Activated T-helper 9 cell treated with anti-CD3 and anti-CD28 coated beads, Interleukin-2, amount 50 U/mL, for 16 hours (primary cell): ENCODE measurements around the gene SUZ12.
A peak's percentile ranks its signal among the peaks of the same experiment; 100 is the strongest.
"Not testable (repeated sequence)": the region's sequence is repeated elsewhere in the genome, so short reads cannot be mapped to it uniquely, and the experiment has no call there.

Experiments
- DNase-seq: peaks from one replicate; pipeline ENCODE4 v3.0.0-alpha.2; 2020; ENCODE audit warnings: low read depth

Gene SUZ12

DNA sequence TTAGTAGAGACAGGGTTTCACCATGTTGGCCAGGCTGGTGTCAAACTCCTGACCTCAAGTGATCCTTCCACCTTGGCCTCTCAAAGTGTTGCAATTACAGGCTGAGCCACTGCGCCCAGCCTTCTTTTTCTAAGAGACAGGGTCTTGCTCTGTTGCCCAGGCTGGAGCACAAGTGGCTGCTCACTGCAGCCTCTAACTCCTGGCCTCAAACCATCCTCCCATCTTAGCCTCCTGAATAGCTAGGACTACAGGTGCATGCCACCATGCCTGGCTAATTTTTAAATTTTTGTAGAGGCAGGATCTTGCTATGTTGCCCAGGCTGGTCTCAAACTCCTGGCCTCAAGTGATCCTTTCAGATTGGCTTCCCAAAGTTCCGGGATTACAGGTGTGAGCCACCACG, 15.1 kb downstream of the SUZ12 start:
- DNase-seq = not testable (repeated sequence)

GRCh38 chr17:31964131-31964530, 27.3 kb downstream of the SUZ12 start:
- DNase-seq = not testable (repeated sequence)

DNA sequence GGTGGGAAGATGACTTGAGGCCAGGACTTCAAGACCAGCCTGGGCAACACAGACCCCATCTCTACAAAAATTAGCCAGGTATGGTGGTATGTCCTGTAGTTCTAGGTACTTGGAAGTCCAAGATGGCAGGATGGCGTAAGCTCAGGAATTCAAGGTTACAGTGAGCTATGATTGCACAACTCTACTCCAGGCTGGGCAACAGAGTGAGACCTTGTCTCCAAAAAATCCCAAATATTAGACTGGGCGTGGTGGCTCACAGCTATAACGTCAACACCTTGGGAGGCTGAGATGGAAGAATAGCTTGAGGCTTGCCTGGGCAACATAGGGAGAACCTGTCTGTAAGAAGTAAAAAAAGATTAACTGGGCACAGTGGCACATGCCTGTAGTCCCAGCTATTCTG, 30.8 kb downstream of the SUZ12 start:
- no peak for DNase-seq

DNA sequence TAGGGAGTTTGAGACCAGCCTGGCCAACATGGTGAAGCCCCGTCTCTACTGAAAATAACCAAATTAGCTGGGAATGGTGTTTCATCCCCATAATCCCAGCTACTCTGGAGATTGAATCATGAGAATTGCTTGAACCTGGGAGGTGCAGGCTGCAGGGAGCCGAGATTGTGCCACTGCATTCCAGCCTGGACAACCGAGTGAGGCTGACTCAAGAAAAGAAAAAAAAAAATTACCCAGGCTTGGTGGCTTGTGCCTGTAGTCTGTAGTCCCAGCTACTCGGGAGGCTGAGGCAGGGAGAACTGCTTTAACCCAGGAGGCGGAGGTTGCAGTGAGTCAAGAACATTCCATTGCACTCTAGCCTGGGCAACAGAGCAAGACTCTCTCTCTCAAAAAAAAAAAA, 33.6 kb downstream of the SUZ12 start:
- not testable (repeated sequence) for DNase-seq

- not testable (repeated sequence) for DNase-seq
These were observed 37.7 kb downstream of the SUZ12 start for GRCh38 chr17:31974269-31975071.

DNA sequence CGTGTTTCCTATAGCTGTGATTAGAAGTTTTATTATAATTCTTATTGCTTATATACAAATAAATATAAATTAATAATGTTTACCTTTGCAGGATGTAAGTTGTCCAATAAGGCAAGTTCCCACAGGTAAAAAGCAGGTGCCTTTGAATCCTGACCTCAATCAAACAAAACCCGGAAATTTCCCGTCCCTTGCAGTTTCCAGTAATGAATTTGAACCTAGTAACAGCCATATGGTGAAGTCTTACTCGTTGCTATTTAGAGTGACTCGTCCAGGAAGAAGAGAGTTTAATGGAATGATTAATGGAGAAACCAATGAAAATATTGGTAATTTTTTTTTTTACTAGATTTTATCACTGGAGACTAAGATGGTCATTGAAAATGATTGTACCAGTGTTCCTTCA, 38.6 kb downstream of the SUZ12 start:
- DNase-seq = not testable (repeated sequence)

- not testable (repeated sequence) for DNase-seq
These were observed 55.0 kb downstream of the SUZ12 start for GRCh38 chr17:31991821-31992220.

DNA sequence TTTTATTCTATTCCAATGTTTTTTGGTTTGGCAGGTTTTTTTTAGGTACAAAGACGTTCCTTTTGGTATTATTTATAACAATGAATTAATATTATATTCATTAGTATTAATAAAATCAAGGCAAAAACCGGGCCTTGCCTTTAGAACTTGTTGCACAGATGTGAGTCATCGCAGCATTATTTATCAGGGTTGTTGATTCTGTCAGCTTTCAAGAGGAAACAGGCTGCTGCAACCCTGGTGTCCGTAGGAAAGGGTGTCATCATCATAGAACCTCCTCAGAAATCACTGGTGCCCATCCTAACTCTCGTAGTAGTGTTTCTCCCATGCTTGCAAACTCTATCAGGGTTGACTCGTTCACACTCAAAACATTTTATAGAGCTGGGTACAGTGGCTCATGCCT, 60.2 kb downstream of the SUZ12 start:
- DNase-seq = no peak

DNA sequence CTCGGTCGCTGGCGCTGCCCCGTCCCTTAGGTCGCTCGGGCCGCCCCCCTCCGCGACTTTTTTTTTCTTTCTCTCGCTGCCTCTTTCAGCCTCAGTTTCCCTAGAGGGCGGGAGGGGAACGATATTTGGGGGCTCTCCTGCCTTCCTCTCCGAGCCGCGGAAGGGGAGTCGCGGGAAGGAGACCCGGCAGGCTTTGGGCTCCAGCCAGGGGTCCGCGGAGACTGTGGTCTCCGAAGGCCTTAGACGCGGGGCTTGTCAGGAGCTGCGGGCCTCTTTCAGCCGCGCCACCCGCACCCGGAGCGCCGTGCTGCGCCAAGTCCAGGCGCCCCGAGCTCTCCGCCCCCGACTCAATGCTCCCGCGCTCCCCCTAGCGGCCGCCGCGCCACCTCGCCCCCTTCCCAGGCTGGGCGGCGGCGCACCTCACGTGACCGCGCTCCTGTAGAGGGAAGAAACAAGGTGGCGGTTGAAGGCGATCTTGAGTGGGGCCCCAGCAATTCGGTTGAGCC, 70.2 kb downstream of the SUZ12 start, which contains the start of gene LRRC37B:
Gene LRRC37B, plus strand, starts transcription at position 427 of the 506 bp plus-strand sequence. CDS start 14,010 bp downstream, outside the sequence.
- DNase-seq = peak; percentile 87

GRCh38 chr17:32007463-32008298, 70.9 kb downstream of the SUZ12 start:
- DNase-seq = peak; percentile 8

DNA sequence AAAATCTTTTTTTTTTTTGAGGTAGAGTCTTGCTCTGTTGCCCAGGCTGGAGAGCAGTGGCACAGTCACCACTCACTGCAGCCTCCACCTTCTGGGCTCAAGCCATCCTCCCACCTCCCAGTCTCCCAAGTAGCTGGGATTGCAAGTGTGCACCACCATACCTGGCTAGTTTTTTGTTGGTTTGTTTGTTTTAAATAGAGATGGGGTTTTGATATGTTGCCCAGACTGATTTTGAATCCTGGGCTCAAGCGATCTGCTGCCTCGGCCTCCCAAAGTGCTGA, 72.4 kb downstream of the SUZ12 start:
- DNase-seq = no peak

DNA sequence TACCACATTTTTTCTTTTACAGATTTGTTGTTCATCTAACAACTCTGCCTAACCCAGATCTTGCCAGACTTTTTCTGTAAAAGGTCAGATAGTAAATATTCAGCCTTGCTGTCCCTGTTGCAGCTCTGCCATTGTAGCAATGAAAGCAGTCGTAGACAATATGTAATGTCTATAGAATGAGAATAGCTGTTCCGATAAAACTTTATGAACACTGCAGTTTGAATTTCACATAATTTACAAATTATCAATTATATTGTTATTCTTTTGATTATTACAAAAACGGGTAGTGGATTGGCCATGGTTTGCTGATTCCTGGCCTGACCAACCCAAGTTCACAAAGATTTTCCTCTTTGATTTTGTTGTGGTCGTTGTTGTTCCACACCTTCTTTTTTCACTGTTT, 73.3 kb downstream of the SUZ12 start:
- DNase-seq = no peak

GRCh38 chr17:32015245-32016013, 78.6 kb downstream of the SUZ12 start:
- DNase-seq = no peak

DNA sequence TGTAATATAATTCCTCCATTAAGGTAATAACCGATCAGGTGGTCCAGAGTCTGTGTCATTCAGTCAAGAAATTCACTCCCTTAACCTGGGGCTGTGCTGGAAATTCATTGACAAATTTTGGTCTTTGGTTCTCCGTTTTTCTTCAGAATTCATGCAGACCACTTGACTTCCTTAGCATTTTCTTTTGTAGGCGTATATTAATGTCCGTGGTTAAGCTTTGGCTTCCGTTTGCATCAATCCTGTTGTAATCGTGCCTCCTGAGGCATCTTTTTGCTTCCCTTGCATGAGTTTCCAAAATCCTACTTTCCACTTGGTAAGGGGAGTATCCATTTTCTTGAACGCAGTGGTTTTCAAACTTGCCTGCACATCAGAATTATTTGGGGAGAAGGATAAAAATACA, 79.4 kb downstream of the SUZ12 start:
- no peak for DNase-seq

DNA sequence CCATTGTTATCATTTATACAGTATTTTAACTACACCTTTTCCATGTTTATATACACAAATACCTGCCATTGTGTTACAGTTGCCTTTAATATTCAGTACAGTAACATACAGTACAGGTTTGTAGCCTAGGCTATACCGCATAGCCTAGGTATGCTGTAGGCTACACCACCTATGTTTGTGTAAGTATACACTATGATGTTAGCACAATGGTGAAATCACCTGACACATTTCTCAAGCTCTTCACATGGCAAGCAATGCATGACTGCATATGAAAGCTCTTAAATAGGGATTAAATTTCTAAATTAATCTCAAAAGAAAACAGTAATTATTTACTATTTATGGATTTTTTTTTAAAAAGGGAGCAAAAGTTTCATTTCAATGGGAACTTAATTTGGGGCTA, 82.4 kb downstream of the SUZ12 start:
- DNase-seq = no peak

GRCh38 chr17:32020943-32021614, 84.3 kb downstream of the SUZ12 start:
- no peak for DNase-seq

- no peak for DNase-seq
These were observed 84.8 kb downstream of the SUZ12 start for GRCh38 chr17:32021615-32021955.

DNA sequence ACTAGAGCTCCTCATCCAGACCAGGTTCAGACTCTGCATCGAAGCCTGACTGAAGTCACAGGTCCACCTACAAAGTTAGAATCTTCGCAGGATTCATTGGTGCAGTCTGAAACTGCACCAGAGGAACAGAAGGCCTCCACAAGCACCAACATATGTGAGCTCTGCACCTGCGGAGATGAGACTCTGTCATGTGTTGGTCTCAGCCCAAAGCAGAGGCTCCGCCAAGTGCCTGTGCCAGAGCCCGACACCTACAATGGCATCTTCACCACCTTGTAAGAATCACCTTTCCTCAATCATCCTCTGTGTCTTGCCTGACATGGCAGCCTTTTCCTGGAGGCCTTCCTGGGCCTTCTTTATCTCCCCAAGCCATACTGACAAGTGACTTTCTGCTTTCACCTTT, 85.7 kb downstream of the SUZ12 start:
- not testable (repeated sequence) for DNase-seq

DNA sequence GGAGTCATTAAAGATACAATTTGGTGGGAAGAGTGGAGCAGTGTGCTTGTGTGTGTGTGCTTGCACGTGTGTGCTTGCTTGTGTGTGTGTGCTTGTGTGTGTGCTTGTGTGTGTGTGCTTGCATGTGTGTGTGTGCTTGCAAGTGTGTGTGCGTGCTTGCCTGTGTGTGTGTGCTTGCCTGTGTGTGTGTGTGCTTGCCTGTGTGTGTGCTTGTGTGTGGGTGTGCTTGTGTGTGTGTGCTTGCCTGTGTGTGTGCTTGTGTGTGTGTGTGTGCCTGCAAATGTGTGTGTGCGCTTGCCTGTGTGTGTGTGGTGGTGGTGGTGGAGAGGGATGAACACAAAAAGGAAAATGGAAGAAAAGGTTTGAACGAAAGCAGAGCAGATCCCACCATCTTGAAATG, 90.5 kb downstream of the SUZ12 start:
- DNase-seq = not testable (repeated sequence)

- no peak for DNase-seq
These were observed 96.4 kb downstream of the SUZ12 start for GRCh38 chr17:32033223-32033622.

- not testable (repeated sequence) for DNase-seq
These were observed 97.0 kb downstream of the SUZ12 start for GRCh38 chr17:32033812-32034211.

GRCh38 chr17:32040246-32040645, 103.4 kb downstream of the SUZ12 start:
- DNase-seq = not testable (repeated sequence)
